Measurements from ENCODE around the gene SH2D3C.

DNA sequence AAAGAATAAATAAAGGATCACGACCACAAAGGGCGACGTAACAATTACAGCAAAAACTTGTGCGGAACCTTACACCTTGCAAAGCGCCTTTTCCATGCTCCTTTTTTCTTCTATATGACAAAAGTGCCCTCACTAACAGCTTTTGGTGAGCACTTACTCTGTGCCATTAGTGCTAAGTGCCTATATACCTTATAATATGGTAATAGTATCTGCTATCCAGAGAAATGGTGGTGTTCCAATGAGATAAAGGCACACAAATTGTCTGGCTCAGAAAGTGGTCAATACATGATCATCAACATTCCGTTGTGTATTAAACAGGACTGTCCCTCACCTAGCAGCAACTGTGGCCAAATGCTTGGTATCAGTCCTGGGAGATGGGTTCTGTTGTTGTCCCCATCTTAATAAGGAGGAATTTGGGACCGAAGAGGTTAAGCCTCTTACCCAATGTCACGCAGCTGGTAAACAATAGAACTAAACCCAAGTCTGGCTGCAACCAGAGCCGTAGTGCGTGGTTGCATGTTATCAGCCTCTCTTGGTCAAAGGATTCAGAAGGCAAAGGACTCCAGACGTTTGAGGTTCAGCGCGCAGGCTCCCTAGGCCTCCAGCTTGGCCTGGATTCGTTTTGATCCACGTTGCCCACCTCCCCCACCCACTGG lies 42.8 kb downstream of the SH2D3C start:
- TF ChIP-seq ELK1 (IDR thresholded peaks at IDR 0.05; ENCODE audit: low read depth, low read length) = no peak
- TF ChIP-seq, protein P1, sequence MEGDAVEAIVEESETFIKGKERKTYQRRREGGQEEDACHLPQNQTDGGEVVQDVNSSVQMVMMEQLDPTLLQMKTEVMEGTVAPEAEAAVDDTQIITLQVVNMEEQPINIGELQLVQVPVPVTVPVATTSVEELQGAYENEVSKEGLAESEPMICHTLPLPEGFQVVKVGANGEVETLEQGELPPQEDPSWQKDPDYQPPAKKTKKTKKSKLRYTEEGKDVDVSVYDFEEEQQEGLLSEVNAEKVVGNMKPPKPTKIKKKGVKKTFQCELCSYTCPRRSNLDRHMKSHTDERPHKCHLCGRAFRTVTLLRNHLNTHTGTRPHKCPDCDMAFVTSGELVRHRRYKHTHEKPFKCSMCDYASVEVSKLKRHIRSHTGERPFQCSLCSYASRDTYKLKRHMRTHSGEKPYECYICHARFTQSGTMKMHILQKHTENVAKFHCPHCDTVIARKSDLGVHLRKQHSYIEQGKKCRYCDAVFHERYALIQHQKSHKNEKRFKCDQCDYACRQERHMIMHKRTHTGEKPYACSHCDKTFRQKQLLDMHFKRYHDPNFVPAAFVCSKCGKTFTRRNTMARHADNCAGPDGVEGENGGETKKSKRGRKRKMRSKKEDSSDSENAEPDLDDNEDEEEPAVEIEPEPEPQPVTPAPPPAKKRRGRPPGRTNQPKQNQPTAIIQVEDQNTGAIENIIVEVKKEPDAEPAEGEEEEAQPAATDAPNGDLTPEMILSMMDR (IDR thresholded peaks at IDR 0.05) = no peak
- no peak for TF ChIP-seq POLR2A (IDR thresholded peaks at IDR 0.05; ENCODE audit: low read length)

All from A549 (cell line).